HG03196 (cell line): ENCODE data around the gene KLF18.
"Not testable (repeated sequence)": the region's sequence is repeated elsewhere in the genome, so short reads cannot be mapped to it uniquely, and the experiment has no call there.

ENCODE experiments used
- ATAC-seq: cut with Tn5 transposase; IDR thresholded peaks from one replicate; pipeline ENCODE4 v1.9.1; 2021; ENCODE audit not compliant: unreplicated experiment

Gene KLF18

DNA sequence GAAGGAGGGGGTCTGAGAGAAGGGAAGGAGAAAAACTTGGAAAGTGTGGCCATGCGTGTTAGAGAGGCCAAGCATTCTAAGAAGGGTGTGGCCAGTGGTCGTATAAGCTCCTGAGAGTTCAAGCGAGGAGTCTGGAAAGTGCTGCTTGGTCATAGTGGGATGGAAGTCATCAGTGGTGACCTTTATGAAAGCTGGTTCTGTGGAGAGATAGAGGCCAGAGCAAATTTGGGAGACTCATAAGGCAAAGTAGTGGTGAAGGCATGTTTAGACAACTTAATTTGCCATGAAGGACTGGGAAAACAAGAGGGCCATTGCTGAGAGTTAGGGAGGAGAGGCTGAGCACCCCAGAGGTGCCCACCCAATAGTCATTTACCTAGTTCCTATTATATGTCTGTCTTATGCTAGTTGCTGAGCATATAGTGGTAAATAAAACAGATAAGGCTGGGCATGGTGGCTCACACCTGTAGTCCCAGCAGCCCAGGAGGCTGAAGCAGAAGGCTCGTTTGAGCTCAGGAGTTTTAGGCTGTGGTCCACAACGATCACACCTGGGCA lies 21.0 kb downstream of the KLF18 start:
- no peak for ATAC-seq

GRCh38 chr1:44119525-44119924 lies 21.9 kb downstream of the KLF18 start:
- no peak for ATAC-seq

DNA sequence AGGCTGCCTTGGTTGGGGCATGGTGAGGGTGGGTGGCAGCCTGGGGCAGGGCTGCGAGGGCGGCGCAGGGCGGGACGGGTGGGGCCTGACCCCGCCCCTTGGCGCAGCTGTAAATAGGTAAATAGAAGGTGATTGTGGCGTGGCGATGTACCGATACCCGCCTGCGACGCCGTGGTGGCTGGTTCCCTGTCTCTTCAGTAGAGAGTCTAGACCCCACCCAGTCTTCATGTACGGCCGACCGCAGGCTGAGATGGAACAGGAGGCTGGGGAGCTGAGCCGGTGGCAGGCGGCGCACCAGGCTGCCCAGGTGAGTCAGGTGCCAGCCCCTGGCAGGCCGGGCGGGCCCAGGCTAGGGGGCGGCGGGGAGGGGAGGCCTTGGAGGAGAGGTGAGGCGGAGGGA lies 22.7 kb downstream of the KLF18 start, which contains the start of gene KLF17:
TSS of gene KLF17 (plus strand) at position 140 of the 400 bp plus-strand sequence. CDS start at position 227, 87 bp downstream.
- ATAC-seq, result no peak

DNA sequence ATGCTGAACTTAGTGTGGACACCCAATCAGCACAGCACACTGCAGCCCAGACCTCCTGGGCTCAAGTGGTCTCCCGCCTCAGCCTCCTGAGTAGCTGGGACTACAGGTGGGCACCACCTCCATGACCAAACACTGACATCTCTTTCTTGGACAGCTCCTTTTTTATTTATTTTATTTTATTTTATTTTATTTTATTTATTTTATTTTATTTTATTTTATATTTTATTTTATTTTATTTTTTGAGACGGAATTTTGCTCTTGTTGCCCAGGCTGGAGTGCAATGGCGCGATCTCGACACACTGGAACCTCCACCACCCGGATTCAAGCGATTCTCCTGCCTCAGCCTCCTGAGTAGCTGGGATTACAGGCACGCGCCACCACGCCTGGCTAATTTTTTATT lies 24.2 kb downstream of the KLF18 start:
- not testable (repeated sequence) for ATAC-seq

DNA sequence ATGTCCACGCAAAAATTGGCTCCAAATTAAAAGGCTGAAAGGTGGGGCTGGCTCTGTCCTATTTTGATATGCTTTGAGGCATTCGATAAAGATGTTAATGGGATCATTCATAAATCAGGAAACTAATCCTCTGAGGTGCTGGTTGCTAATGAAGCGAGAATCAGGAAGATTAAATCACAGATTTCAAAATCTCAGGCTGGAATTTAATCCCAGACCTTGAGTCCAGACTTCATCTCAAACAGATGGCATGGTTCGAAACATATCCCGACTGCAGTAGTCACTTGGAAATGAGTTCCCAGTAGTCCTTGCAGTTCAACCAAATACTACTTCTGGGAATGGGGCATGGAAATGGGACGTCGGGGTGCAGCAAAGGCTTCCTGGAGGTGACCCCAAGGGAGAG lies 27.3 kb downstream of the KLF18 start:
- ATAC-seq, result no peak

GRCh38 chr1:44113095-44113609 lies 28.3 kb downstream of the KLF18 start:
- ATAC-seq, result no peak

GRCh38 chr1:44112486-44112885 lies 28.9 kb downstream of the KLF18 start:
- no peak for ATAC-seq

GRCh38 chr1:44111861-44112260 lies 29.6 kb downstream of the KLF18 start:
- ATAC-seq, result no peak

DNA sequence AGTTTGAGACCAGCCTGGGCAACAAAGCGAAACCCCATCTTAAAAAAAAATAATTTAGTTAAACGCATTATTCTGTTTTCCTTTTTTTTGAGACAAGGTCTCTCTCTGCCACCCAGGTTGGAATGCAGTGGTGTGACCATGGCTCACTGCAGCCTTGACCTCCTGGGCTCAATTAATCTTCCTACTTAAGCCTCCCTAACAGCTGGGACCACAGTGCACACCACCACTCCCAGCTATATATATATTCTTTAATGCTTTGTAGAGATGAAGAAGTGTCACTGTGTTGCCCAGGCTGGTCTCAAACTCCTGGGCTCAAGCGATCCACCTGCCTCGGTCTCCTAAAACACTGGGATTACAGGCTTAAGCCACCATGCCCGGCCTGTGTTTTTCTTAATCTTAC lies 30.5 kb downstream of the KLF18 start:
- no peak for ATAC-seq

DNA sequence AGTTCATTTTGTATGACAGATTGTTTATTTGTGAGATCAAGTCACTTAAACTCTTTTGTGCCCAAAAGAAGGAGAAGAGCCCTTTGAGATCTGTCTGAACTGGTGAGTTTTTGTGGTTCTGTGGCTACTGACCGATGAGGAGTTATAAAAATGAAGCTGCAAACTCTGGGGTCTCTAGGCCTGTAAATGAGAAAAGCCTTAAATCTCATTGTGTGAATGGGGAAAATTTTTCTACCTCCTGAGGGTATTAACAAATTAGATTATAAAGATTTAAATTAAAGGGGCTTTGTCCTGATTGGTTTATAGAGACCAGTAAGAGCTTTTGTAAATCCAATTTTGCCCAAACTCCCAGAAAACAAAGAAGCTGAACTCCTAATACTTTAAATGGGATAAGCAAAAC lies 32.5 kb downstream of the KLF18 start:
- no peak for ATAC-seq

GRCh38 chr1:44108241-44108640 lies 33.2 kb downstream of the KLF18 start:
- no peak for ATAC-seq

GRCh38 chr1:44105810-44106209 lies 35.6 kb downstream of the KLF18 start:
- ATAC-seq, result no peak

GRCh38 chr1:44103270-44104131 lies 37.9 kb downstream of the KLF18 start:
- no peak for ATAC-seq

DNA sequence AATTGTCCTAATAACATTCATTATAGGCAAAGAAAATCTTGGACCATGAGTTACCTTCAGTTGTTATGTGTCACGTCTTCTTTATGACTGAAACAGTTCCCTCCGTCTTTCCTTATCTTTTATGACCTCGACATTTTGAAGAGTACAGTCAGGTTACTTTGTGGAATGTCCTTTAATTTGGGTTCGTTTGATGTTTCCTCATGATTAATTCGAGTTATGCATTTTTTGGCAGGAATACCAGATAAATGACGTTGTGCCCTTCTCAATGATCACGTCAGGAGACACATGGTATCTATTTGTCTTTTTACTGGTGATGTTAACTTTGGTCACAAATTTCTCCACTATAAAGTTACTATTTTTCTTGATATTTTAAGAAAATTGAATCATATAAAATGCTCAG lies 40.1 kb downstream of the KLF18 start:
- no peak for ATAC-seq

DNA sequence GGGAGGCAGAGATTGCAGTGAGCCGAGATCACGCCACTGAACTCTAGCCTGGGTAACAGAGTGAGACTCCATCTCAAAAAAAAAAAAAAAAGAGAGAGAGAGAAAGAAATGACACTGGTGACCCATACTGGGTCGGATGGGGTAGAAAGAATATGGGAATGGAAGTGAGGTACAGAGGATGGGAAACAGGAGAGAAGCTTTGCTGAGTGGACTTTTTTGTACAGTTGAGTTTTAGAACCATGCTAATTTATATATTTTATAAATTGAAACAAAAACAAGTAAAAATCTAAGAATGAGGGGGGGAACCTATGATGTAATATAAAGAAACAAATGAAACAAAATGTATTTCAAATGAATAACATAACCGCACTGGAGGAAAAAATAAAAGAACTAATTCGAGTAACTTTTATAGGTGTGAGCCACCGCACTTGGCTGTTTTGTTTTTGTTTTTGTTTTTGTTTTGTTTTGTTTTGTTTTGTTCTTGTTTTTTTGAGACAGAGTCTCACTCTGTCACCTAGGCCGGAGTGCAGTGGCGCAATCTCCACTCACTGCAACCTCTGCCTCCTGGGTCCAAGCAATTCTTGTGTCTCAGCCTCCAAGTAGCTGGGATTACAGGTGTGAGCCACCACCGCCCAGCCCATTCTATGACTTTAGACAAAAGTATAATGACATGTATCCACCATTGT lies 41.1 kb downstream of the KLF18 start:
- no peak for ATAC-seq

DNA sequence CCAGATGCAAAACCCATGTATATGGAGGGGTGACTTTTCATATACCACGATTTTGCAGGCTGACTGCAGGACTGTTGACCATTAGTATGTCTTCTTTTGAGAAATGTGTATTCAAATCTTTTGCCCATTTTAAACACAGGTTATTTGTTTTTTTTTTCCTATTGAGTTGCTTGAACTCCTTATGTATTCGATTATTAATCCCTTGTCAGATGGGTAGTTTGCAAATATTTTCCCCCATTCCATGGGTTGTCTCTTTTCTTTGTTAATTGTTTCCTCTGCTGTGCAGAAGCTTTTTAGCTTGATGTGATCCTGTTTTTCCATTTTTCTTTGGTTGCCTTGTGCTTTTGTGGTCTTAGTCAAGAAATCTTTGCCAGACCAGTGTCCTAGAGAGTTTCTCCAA lies 47.4 kb downstream of the KLF18 start:
- ATAC-seq, result no peak

- ATAC-seq, result no peak
Measured at GRCh38 chr1:44090429-44091252, 50.8 kb downstream of the KLF18 start.

DNA sequence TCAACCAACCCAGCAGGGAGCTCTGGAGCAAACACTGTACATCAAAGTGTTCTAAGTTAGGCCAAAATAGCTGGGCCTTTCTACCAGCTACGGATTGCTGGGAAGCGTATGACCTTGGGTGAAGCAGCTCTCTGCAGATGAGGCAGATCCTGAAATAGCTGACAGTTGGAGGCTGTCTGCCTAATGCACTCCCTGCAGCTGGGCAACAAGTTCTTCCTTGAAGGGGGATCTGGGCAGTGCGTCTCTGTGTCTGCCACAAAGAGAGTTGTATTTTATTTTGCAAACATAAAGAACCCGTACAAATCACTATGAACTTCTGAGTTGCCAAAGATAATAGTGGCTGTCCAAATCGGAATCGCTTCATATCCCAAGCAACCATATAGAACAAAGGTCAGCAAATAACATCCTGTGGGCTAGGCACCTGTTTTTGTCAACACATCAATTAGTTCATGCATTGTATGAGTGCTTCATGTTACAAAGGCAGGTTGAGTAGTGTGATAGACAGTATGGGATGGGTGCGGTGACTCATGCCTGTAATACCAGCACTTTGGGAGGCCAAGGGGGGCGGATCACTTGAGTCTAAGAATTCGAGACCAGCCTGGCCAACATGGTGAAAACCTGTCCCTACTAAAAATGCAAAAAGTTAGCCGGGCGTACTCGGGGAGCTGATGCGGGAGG lies 51.9 kb downstream of the KLF18 start:
- ATAC-seq, result no peak
